HG03457 (cell line): Measurements from ENCODE around the gene CNOT3.
A peak's percentile ranks its signal among the peaks of the same experiment; 100 is the strongest.

ENCODE experiments used
- ATAC-seq: cut with Tn5 transposase; IDR thresholded peaks from one replicate; pipeline ENCODE4 v1.9.1; 2021; ENCODE audit warnings: moderate number of reproducible peaks; ENCODE audit not compliant: unreplicated experiment

Gene CNOT3

DNA sequence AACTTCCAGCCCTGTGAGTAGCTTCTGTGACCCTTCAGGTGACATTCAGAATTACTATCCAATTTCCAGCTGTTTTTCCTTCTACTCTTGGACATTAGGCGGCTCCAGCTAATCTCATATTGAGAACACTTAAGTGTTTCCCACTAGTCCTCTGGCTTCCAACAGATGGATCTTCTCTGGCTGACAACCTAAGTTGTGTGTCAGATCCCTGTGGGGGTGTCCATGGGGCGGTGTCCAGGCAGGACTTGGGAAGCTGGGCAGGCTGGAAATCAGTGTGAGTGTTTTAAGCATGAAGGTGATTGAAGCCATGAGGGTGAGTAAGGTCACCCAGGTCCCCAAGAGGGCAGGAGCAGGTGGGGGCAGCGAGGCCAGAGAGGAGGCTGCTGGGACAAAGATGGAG is 10.1 kb downstream of the CNOT3 start:
- ATAC-seq: no peak

DNA sequence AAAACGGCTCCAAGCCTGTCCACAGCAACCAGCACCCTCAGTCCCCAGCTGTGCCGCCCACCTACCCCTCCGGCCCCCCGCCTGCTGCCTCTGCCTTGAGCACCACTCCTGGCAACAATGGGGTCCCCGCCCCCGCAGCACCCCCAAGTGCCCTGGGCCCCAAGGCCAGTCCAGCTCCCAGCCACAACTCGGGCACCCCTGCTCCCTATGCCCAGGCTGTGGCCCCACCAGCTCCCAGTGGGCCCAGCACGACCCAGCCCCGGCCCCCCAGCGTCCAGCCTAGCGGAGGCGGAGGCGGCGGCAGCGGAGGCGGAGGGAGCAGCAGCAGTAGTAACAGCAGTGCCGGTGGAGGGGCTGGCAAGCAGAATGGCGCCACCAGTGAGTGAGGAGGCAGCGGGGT is 10.6 kb downstream of the CNOT3 start:
- no peak for ATAC-seq

DNA sequence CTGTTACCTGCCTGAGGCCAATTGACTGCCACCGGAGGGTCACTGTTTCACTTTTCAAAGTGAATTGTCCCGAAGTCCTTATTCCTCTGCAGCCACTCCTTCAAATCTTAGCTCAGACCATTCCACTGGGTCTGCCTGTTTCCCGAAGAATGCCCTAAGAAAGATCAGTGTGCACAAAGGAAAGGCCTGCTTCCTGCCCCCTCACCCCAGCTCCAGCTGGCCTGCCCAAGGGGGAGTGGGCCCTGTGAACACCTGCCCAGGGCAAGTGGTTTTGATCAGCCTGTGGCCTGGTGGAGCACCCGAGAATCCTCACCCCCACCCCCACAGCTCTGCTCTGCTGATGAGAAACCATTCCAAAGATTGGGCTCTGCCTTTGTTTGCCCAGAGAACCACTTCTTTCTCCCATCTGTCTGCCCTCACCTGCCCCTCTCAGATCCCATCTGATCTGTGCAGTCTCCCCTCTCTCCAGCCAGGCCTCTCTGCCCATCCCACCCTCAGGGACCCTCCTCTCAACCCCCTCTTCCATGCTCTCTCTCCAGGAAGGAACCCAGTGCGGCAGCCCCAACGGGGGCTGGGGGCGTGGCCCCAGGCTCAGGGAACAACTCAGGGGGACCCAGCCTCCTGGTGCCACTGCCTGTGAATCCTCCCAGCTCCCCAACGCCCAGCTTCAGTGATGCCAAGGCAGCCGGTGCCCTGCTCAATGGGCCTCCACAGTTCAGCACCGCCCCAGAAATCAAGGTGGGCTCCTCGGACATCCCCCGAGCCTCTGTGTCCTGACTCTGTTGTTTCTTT is 11.7 kb downstream of the CNOT3 start:
- no peak for ATAC-seq

DNA sequence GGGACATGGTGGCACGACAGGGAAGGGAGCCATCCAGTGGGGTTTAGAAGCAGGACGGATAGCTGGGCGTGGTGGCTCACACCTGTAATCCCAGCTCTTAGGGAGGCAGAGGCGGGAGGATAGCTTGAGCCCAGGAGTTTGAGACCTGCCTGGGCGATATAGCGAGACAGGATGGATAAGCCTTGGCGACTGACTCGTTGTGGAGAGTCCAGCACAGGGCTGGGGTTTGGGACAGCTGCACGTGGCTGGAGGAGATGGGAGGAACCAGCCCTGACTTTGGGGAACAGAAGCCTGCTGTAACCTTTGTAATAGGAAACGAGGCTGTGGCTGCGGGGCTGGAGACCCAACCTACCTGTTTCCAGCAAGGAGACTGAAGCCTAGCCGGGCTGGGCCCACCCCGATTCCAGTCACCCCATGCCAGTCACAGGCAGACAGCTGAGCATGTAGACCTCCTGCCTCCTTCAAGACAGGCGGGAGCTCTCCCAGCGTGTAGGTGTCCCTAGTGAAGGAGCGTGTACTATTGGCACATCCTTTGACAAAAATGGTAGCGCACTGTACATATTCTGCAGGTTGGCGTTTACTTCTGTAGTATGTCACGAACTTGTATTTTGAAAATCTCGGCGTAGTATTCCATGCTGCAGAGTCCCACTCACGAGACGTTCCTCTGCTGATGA is 13.9 kb downstream of the CNOT3 start:
- no peak for ATAC-seq

DNA sequence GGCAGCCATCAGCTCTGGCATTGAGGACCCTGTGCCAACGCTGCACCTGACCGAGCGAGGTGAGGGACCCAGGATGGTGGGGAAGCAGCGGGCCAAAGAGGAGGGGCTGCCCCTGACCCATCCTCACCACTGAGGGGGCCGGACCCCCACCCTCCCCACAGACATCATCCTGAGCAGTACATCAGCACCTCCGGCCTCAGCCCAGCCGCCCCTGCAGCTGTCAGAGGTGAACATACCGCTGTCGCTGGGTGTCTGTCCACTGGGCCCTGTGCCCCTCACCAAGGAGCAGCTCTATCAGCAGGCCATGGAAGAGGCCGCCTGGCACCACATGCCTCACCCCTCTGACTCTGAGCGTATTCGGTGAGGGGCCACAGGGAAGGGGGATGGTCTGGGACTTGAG is 14.7 kb downstream of the CNOT3 start:
- ATAC-seq: no peak

DNA sequence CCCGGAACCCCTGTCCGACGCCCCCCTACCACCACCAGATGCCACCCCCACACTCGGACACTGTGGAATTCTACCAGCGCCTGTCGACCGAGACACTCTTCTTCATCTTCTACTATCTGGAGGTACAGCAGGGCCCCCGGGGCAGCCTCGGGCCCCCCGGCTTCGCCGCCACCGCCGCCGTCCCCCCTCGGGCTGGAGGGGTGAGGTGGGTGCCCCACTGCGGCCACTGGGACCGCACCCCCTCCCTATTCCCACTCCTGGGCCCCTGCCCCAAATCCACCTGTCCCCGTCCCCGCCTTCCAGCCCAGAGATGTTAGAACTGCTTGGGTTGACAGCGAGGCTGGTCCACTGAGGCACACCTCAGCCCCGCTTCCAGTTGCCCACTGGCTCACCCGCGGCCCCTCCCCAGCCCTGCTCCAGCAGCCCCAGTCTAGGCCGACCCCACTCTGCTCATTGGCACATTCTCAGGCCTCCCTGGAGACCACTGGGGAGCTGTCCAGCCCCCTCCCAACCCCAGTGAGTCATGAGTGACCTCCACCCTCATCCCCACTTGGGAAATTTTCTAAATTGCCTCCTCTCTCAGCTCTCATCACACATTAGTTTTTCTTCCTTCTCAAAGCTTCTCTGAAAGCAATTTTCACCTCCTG is 15.4 kb downstream of the CNOT3 start:
- no peak for ATAC-seq

DNA sequence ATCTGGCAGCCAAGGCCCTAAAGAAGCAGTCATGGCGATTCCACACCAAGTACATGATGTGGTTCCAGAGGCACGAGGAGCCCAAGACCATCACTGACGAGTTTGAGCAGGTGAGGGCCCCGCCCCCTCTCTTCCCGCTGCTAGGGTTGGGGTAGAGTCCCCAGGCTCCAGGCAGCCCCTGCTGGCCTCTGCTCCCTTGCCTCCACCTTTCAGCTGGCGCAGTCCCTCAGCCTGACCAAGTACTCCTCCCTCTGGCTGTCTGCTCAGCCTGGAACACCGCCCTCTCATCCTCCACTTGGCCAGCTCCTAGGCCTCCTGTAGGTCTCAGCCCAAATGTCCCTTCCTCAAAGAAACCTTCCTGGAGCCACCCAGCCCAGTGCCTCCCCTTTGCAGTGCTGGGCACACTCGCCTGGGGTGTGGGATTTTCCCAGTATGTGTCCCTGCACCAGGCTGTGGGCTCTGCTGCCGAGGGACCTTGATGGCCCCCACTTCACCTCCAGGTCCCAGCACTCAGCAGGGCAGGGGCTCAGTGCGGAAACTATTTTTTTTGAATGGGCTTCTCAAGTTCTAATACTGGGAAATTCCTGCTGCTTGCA is 16.3 kb downstream of the CNOT3 start:
- ATAC-seq: no peak

DNA sequence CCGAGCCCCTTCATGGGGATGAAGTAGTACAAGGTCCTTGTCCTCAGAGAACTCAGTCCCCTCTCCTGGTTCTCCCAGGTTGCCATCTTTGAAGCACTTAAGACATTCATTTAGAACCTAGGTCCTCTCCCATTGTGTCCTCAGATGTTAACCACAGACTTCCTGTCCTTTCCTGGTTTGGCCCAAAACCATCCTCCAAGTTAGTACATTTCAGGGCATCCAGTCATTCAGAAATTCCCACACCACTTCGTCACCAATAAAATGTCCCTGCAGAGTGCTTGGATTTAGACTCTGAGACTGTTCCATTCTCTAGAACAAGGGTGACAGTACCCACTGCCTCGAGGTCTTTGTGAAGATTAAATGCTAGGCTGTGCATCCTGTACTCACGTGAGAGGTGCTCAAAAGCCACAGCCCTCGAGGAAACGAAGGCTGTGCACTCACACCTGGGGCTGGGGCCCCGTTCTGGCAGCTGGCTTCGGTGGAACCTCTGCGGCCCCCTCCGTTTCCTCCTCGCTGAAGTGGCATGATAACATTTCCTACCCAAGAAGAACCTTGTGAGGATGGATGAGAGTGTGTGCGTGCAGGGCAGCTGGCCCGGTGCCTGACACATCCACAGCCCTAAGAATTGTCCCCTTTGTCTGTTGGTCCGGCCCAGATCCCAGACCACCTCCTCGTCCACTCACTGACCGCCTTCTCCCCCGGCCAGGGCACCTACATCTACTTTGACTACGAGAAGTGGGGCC is 17.2 kb downstream of the CNOT3 start:
- ATAC-seq: no peak

DNA sequence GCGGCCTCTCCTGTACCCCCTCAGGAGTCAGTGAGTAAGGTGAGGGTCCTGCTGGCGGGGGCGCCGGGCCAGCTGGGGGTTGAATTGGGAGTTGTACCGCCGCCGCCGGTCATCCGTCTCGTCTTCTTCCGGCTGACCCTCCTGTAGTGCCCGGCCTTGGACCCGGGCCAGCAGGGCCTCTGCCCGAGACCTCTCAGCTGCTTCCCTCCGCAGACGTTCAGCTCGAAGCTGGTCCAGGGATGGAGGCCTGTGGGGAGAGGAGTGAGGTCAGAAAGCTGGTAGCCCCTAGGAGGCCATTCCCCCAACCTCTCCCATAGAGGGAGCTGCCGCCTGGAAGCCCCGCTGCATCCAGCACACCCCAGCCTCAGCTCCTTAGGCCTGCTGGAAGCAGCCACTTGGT is 18.1 kb downstream of the CNOT3 start:
- ATAC-seq: no peak

DNA sequence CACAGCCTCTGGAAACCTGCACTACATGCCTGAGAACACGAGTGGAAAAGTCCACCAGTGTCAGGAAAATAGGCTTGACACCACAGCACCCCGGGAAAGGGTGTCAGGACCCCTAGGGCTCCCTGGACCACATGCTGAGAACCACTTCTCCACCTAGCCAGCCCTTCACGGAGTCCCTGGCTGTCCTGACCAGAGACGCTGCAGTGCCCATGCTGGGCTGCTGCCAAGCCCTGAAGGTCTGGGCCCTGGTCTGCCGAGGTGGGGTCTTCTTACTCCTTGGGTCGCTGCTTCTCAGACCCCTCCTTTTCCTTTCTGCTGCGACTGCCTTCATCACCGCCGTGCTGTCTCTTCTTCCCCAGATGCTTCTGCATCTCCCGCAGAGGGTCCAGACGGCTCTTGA is 18.9 kb downstream of the CNOT3 start:
- no peak for ATAC-seq

DNA sequence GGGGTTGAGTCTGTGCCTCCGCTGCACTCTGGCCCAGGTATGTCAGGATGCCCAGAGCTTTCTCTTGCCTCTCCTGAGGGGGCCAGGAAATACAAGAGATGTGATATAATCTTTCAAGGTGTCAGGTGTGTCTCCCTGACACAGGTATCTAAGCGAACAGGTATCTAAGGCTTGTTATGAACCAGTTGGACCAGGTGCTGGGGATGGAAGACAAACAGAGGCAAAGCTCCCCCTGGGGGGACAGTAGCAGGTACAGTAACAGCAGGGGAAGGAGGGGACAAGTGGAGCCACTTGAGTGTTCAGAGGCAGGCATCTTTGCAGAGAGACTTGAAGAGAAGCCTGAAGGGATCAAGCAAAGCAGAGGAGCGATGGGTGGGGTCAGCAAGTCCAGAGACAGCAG is 19.4 kb downstream of the CNOT3 start:
- ATAC-seq: no peak

DNA sequence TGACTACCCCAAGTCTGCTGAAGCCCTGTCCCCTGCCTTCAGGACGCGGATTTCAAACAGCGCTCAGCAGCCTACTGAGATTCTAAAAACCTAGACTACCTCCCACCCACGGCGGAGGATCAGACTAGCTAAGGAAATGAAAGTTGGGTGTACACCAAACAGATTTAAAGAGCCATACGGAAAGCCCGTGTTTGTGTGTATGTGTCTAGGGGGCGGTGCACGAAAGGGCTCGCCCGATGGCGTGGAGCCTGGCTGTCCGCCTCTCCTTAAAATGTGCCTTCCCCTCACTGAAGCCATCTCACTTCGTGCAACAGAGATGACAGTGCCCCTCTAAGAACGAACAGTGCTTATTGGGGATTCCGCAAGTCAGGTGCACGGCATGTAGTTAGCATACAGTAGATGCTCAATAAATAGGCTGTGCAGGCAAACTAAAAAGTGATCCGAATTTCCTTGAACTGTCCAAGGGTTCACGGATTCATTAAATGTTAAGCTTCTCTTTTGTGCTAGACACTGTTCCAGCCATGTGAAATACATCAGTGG is 21.3 kb downstream of the CNOT3 start:
- ATAC-seq: no peak

DNA sequence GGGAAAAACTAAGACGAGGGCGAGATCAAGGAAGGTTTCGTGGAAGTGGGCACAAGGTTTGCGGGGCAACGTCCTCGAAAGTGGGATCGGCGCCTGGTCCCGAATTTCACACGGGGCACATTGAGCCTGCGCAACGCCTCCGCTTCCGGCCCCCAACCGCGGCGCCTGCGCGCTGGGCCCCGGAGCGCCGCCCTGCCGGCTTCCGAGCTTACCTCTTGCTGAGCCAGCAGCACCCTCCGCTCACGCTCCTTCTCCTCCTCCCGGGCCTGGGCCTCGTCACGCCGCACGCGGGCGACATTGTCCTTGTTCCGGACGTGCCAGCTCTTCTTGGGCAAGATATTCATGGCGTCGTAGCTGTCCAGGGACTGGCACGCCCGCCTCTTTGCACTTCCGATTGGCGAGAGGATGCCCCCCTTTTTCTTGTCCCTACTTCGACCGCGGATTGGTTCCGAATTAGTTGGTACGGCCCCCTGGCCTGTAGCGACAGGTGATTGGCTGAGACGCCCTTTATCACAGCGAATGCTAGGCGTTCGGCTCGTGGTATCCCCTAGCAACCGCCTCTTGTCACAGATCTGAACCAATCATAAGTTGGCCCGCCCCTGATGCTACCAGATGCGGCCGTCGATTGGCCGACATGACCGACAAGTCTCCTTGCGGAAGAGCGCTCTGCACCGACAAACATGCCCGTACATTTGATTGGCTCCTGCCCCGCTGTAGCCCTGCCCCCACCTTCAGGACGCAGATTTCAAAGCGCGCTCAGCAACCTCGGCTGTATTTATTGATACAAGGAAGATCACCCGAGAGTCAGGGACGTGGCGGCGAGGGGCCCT is 22.0 kb downstream of the CNOT3 start, which contains the start of gene LENG1:
Gene LENG1, minus strand, starts transcription at position 370 of the 830 bp plus-strand sequence. Its CDS starts 26 bp downstream, at position 344.
- ATAC-seq: peak; percentile 80

DNA sequence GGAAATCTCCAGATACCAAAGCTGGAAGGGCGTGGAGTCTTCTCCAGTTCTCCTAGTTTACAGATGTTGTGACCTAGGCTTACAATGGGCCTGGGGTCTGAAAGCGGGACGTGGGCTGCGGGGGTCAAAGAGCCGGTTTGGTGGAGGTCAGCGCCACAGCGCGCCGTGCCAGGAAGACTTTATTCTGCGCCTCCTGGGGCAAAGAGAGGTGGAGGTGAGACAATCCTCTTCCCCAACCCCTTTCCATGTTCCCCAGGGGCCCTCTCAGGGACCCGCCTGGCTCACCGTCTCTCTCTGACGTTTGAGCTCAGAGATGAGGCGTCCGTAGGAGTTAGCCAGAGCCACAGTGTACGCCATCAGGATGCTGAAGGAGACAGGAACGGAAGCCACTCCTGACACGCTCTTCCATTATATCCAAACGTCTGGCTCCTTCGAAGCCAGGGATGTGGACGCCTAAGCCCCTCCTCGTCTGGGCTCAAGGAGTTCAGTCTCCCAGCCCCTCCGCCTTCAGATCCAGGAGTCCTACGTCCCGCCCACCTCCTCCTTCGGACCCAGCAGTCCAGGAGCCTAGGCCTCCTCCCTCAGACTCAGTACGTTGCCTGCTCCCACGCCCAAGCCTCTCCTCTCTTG is 22.7 kb downstream of the CNOT3 start:
- ATAC-seq: no peak

DNA sequence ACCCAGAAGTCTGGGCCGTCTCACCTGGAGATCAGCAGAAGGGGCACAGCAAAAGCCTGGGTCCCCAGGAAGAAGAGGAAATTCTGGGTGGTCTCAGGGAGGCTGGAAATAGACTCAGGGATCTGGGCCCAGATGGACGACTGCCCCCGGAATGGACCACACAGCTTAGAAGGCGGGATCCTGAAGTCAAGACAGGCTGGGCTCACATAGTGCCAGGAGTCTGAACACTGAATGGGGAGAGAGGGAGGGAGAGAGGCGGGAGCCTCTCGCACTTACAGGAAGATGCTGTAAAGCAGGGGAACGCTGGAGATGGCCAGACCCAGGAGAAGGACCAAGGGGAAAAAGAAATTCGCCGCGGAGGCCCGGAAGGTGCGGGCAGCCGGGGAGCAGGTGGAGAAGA is 23.3 kb downstream of the CNOT3 start:
- no peak for ATAC-seq

DNA sequence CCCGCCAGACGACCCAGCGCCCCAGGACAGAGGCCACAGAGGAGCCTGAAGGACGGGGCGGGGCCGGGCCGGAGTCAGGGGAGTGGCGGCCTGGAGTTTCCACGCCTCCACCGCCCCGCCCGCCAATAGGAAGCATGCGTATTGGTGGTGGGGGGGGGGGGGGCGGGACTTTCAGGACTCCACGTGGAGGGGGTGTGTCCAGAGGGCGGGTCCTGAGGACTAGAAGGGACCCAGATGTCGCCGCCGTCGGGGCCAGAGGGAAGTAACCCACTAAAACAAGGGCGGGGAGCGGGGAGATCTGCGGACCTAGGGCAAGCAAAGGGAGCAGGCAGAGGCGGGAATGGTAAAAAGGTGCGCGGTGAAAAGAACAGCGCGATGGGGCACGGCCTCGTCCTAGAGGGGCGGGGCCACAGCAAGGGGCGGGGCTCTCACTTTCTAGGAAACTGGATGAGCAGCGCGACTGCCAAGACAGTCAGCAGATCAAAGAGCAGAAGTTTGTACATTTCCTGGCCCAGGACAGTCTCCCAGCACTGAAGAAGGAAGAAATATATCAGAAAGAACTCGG is 24.8 kb downstream of the CNOT3 start:
- no peak for ATAC-seq

DNA sequence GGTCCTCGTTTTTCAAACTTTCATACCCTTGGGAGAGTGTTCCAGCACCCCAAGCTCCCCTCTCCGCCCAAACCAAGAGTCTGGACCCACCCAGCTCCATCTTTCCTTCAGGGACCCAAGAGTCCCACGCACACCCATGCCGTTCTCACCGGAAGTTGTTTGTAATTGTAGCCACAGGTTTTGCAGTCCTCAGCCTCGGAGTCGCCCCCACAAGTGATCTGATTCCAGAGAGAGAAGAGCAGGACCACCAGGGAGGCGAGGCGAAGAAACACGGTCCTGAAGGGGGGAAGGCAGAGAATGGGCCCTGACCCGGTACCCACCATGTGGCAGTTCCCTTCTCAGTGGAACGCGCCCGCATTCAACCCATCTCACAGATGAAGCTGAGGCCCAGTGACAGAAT is 25.3 kb downstream of the CNOT3 start:
- no peak for ATAC-seq

DNA sequence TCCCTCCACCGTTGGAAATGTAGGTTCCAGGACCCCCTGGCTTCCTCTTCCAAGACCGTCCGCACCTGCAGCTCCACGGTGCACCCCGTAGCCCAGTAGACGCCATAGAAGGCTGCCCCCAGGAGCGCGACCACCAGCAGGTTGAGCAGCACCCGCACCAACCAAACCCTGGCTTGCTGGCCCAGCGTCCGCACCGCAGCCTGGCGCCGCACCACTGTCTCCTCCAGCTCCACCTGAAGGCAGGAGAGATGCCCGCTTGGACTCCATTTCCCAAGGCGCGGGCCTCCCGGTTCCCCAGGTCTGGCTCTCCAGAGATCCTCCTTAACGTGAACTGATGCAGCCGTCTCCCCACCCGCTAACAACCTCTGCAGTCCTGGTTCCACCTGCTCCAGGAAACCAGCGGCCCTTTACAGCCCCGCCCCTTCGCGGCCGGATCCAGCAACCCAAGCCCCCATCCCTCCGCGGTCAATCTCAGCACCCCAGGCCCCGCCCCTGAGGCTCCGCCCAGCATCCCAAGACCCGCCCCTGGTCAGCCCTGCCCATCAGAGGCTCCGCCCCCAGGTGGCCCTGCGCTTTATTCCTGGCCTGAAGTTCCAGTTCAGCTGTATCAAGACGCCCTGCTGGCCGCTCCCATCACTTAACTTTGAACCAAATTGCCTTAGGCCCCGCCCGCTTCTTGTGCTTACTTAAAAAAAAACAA is 27.0 kb downstream of the CNOT3 start:
- no peak for ATAC-seq
